HEK293 (cell line): ENCODE data around the gene MAPKAP1.
A peak's percentile ranks its signal among the peaks of the same experiment; 100 is the strongest.

Source experiments
- CTCF ChIA-PET: fragments of 350-600 bp; formaldehyde crosslinking; extraction: SDS; loops from one replicate; lab custom pipeline; 2021; ENCODE audit warnings: antibody characterized with exemption; lab: Yijun Ruan, JAX
- POLR2A ChIA-PET: fragments of 300-600 bp; formaldehyde crosslinking; extraction: SDS; loops from one replicate; lab custom pipeline; 2020; ENCODE audit warnings: antibody characterized with exemption, inconsistent platforms; lab: Yijun Ruan, JAX
- H3K27ac ChIP-seq: fragments of 200-500 bp; sonication (Bioruptor generic); 2 replicates; pipeline ENCODE4 v1.5.1; 2014; ENCODE audit warnings: low read depth, low read length, control low read depth, inconsistent platforms; ENCODE audit errors: extremely low read depth
- H3K36me3 ChIP-seq, 2 experiments: fragments of 200-500 bp in 1 of 2; sonication (Bioruptor generic) in 1 of 2; 1 replicate in 1 of 2; 2 replicates in 1 of 2; pipeline ENCODE4 v1.5.1; 2014 to 2017; ENCODE audit warnings: inconsistent platforms in 2 of 2, low read length in 2 of 2; ENCODE audit not compliant: control insufficient read depth in 2 of 2, insufficient read depth in 1 of 2
- H3K4me1 ChIP-seq: fragments of 200-500 bp; sonication (Bioruptor generic); 2 replicates; pipeline ENCODE4 v1.5.1; 2014; ENCODE audit warnings: mild to moderate bottlenecking, low read length, inconsistent platforms; ENCODE audit not compliant: control insufficient read depth, insufficient read depth
- H3K4me3 ChIP-seq: 2 replicates; pipeline ENCODE4 v1.5.1; 2011; ENCODE audit warnings: low read depth, mild to moderate bottlenecking, control low read depth, low read length, moderate library complexity
- H3K9me3 ChIP-seq: fragments of 200-500 bp; sonication (Bioruptor generic); 2 replicates; pipeline ENCODE4 v1.5.1; 2014; ENCODE audit warnings: low read depth, low read length, inconsistent platforms; ENCODE audit not compliant: control insufficient read depth, insufficient read depth
- AEBP2 ChIP-seq: fragments of 450-650 bp; formaldehyde crosslinking; IDR thresholded peaks from 2 replicates; pipeline ENCODE4 v1.5.1; 2016; ENCODE audit warnings: missing biosample characterization, missing genetic modification characterization, borderline replicate concordance
- GLI2 ChIP-seq: fragments of 450-650 bp; formaldehyde crosslinking; IDR thresholded peaks from 2 replicates; pipeline ENCODE4; 2017; ENCODE audit warnings: missing biosample characterization, missing genetic modification characterization, low read depth, borderline replicate concordance
- HOXD13 ChIP-seq: sonication (generic); formaldehyde crosslinking; IDR thresholded peaks from 2 replicates; pipeline ENCODE4 v1.8.0; 2022; ENCODE audit warnings: missing genetic modification reagents, borderline replicate concordance
- SALL2 ChIP-seq: fragments of 450-650 bp; formaldehyde crosslinking; IDR thresholded peaks from 2 replicates; pipeline ENCODE4 v1.5.0; 2017; ENCODE audit warnings: missing biosample characterization, mild to moderate bottlenecking, missing genetic modification characterization, borderline replicate concordance
- SETDB1 ChIP-seq: IDR thresholded peaks from one replicate; pipeline ENCODE4 v1.6.1; 2017; ENCODE audit warnings: mild to moderate bottlenecking, low read length, moderate library complexity, mixed read lengths; ENCODE audit not compliant: insufficient read length
- ZIC2 ChIP-seq: fragments of 450-650 bp; formaldehyde crosslinking; IDR thresholded peaks from 2 replicates; pipeline ENCODE4 v1.5.1; 2016; ENCODE audit warnings: missing biosample characterization, missing genetic modification characterization
- ZNF121 ChIP-seq: fragments of 450-650 bp; formaldehyde crosslinking; IDR thresholded peaks from 2 replicates; pipeline ENCODE4 v1.5.1; 2016; ENCODE audit warnings: missing biosample characterization, missing genetic modification characterization
- ZNF140 ChIP-seq: fragments of 450-650 bp; formaldehyde crosslinking; IDR thresholded peaks from 2 replicates; pipeline ENCODE4 v1.5.1; 2016; ENCODE audit warnings: missing biosample characterization, missing genetic modification characterization
- ZNF155 ChIP-seq: fragments of 450-650 bp; formaldehyde crosslinking; IDR thresholded peaks from 2 replicates; pipeline ENCODE4 v1.5.1; 2016; ENCODE audit warnings: missing biosample characterization, missing genetic modification characterization
- ZNF214 ChIP-seq: fragments of 450-650 bp; formaldehyde crosslinking; IDR thresholded peaks from 2 replicates; pipeline ENCODE4 v1.5.1; 2017; ENCODE audit warnings: missing biosample characterization, mild to moderate bottlenecking, missing genetic modification characterization, borderline replicate concordance
- ZNF221 ChIP-seq: fragments of 450-650 bp; formaldehyde crosslinking; IDR thresholded peaks from 2 replicates; pipeline ENCODE4 v1.5.1; 2017; ENCODE audit warnings: missing biosample characterization, missing genetic modification characterization, borderline replicate concordance
- ZNF274 ChIP-seq, 2 experiments: fragments of 200-500 bp in 1 of 2; fragments of 450-650 bp in 1 of 2; sonication (Bioruptor generic) in 1 of 2; formaldehyde crosslinking in 1 of 2; IDR thresholded peaks; 2 replicates each; pipeline versions ENCODE4 v1.5.1 to v1.6.1; 2014 to 2016; ENCODE audit warnings: borderline replicate concordance in 1 of 2, inconsistent platforms in 1 of 2, low read length in 1 of 2, missing biosample characterization in 1 of 2, missing genetic modification characterization in 1 of 2
- ZNF341 ChIP-seq: fragments of 450-650 bp; formaldehyde crosslinking; IDR thresholded peaks from 2 replicates; pipeline ENCODE4; 2016; ENCODE audit warnings: low read depth, missing biosample characterization, missing genetic modification characterization
- ZNF37A ChIP-seq: fragments of 450-650 bp; IDR thresholded peaks from 2 replicates; pipeline ENCODE4 v1.5.1; 2018; ENCODE audit warnings: missing biosample characterization, missing genetic modification characterization
- ZNF529 ChIP-seq: fragments of 450-650 bp; formaldehyde crosslinking; IDR thresholded peaks from 2 replicates; pipeline ENCODE4 v1.5.1; 2017; ENCODE audit warnings: missing genetic modification characterization, missing biosample characterization; ENCODE audit not compliant: insufficient replicate concordance
- ZNF561 ChIP-seq: fragments of 450-650 bp; IDR thresholded peaks from 2 replicates; pipeline ENCODE4 v1.5.1; 2018; ENCODE audit warnings: missing biosample characterization, missing genetic modification characterization, borderline replicate concordance
- ZNF571 ChIP-seq: fragments of 450-650 bp; formaldehyde crosslinking; IDR thresholded peaks from 2 replicates; pipeline ENCODE4 v1.5.0; 2017; ENCODE audit warnings: missing biosample characterization, missing genetic modification characterization
- ZNF624 ChIP-seq: fragments of 450-650 bp; formaldehyde crosslinking; IDR thresholded peaks from 2 replicates; pipeline ENCODE4 v1.5.1; 2017; ENCODE audit warnings: missing biosample characterization, missing genetic modification characterization
- ZNF629 ChIP-seq: fragments of 450-650 bp; formaldehyde crosslinking; IDR thresholded peaks from 2 replicates; pipeline ENCODE4 v1.5.1; 2017; ENCODE audit warnings: missing biosample characterization, missing genetic modification characterization
- ZNF660 ChIP-seq: fragments of 450-650 bp; IDR thresholded peaks from 2 replicates; pipeline ENCODE4 v1.5.1; 2018; ENCODE audit warnings: missing biosample characterization, mild to moderate bottlenecking, missing genetic modification characterization
- ZNF664 ChIP-seq: fragments of 450-650 bp; formaldehyde crosslinking; IDR thresholded peaks from 2 replicates; pipeline ENCODE4 v1.5.1; 2016; ENCODE audit warnings: missing biosample characterization, missing genetic modification characterization
- ZNF677 ChIP-seq: fragments of 450-650 bp; IDR thresholded peaks from 2 replicates; pipeline ENCODE4 v1.5.0; 2018; ENCODE audit warnings: missing biosample characterization, mild to moderate bottlenecking, missing genetic modification characterization, moderate library complexity
- ZNF768 ChIP-seq: fragments of 450-650 bp; formaldehyde crosslinking; IDR thresholded peaks from 2 replicates; pipeline ENCODE4 v1.5.1; 2018; ENCODE audit warnings: missing biosample characterization, mild to moderate bottlenecking, missing genetic modification characterization
- ZNF776 ChIP-seq: fragments of 450-650 bp; formaldehyde crosslinking; IDR thresholded peaks from 2 replicates; pipeline ENCODE4 v1.5.0; 2017; ENCODE audit warnings: missing biosample characterization, missing genetic modification characterization, borderline replicate concordance
- TF ChIP-seq, protein P1 (sequence below): fragments of 450-650 bp; formaldehyde crosslinking; conservative IDR thresholded peaks from 2 replicates; pipeline ENCODE4 v1.5.1; 2016; ENCODE audit warnings: low read depth, missing biosample characterization, missing genetic modification characterization

MAPKAP1 gene

DNA sequence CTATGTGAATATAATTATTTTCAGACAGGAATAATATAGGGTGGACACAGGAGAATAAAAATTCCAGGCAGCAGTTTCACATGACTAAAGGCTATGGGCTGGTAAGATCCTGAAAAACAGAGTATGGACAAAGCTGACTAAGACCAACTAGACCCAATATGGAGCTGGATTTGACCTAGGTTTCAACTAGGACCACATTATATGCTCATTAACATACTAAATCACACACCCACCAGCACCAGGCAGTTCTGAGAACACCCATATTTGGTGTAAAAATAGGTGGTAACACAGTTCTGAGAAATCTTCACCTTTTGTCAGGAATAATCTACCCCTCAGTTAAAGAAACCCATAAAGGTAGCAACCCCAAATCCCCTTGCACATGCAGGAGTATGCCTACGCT is 64.7 kb downstream of the MAPKAP1 start:
- POLR2A ChIA-PET, result no interaction called here
- Histone ChIP-seq H3K9me3 (no peaks in the 10 kb centered on the region), H3K27ac (no peak overlapping the region), H3K4me1 (peaks cover 11% of the 10 kb centered on the region), H3K4me3 (no peak overlapping the region), H3K36me3 (no peaks in the 10 kb centered on the region)
- CTCF ChIA-PET, result interaction anchor here (0.6 to 0.7 kb wide), 3 partner anchors 84 to 204 kb away, joined by 3 to 4 read pairs (median 3); no protein-coding TSS in a partner anchor
- TF ChIP-seq ZNF274 (IDR thresholded peaks at IDR 0.05; ENCODE audit: low read length) (no peak), ZNF274 (tag by site-specific recombination; IDR thresholded peaks at IDR 0.05; ENCODE audit: borderline replicate concordance) (no peak)

- Histone ChIP-seq H3K27ac (no peak overlapping the region), H3K36me3 (no peaks in the 10 kb centered on the region), H3K4me3 (no peak overlapping the region), H3K4me1 (peaks cover 11% of the 10 kb centered on the region), H3K9me3 (no peaks in the 10 kb centered on the region)
- TF ChIP-seq ZNF776 (tag by site-specific recombination), result no peak
- no peak for TF ChIP-seq ZNF768 (tag by site-specific recombination)
- TF ChIP-seq ZNF571 (tag by site-specific recombination), result no peak
- TF ChIP-seq ZIC2 (tag by site-specific recombination), result peak; percentile 63
- TF ChIP-seq ZNF37A (tag by site-specific recombination), result no peak
- TF ChIP-seq ZNF121 (tag by site-specific recombination), result peak; percentile 75
- TF ChIP-seq ZNF624, result no peak
- no peak for TF ChIP-seq AEBP2 (tag by site-specific recombination)
- no peak for TF ChIP-seq ZNF155 (tag by site-specific recombination)
- no peak for TF ChIP-seq ZNF341 (tag by site-specific recombination)
- no peak for TF ChIP-seq ZNF677 (tag by site-specific recombination)
- TF ChIP-seq ZNF221 (tag by site-specific recombination), result no peak
- TF ChIP-seq SALL2 (tag by site-specific recombination), result no peak
- no peak for TF ChIP-seq HOXD13 (CRISPR knock-in tag)
- TF ChIP-seq ZNF664, result 0 out of 2 replicates have a peak, but pooled peaks have one; percentile 22
- CTCF ChIA-PET, result interaction anchor here (0.9 kb wide), 1 partner anchor 81 kb away, joined by 3 read pairs; no protein-coding TSS in a partner anchor
- POLR2A ChIA-PET, result no interaction called here
Measured at GRCh38 chr9:125639057-125639456, 68.0 kb downstream of the MAPKAP1 start.

DNA sequence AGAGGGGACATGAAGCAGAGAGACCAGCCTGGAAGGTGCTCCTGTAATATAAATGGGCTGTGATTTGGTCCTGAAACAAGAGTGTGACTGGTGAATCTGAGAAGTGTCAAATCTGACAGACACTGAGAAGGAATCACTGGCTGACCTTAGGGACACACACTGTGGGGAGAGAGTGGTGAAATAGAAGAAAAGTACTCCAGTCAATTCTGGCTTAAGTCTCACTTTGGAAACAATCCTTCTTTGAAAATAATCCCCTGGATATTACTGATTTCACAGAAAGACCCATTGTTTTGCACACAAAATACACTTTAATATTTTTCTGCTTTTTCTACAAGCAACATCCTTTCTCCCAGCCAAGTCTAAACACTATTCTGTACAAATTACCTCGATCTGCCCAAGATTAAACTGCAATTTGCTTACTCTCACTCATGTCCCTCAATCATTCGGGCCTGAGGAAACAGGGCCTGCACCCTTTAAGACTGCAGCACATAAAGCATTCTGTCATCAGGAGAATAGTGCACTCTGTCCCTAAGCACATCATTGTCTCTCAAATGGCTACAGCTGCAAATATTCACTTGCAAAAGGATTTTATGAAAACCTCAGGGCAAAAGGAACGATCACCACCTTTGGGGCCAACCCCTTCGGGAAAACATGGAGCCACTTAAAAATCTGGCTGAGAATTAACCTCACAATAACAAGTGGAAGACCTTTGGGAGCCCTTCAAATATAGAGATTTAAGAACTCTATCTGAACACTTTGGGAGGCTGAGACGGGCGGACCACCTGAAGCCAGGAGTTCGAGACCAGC is 68.6 kb downstream of the MAPKAP1 start:
- H3K4me1 ChIP-seq, result peaks cover 17% of the 10 kb centered on the region
- H3K9me3 ChIP-seq, result no peaks in the 10 kb centered on the region
- no peak overlapping the region for H3K4me3 ChIP-seq
- TF ChIP-seq, protein P1, sequence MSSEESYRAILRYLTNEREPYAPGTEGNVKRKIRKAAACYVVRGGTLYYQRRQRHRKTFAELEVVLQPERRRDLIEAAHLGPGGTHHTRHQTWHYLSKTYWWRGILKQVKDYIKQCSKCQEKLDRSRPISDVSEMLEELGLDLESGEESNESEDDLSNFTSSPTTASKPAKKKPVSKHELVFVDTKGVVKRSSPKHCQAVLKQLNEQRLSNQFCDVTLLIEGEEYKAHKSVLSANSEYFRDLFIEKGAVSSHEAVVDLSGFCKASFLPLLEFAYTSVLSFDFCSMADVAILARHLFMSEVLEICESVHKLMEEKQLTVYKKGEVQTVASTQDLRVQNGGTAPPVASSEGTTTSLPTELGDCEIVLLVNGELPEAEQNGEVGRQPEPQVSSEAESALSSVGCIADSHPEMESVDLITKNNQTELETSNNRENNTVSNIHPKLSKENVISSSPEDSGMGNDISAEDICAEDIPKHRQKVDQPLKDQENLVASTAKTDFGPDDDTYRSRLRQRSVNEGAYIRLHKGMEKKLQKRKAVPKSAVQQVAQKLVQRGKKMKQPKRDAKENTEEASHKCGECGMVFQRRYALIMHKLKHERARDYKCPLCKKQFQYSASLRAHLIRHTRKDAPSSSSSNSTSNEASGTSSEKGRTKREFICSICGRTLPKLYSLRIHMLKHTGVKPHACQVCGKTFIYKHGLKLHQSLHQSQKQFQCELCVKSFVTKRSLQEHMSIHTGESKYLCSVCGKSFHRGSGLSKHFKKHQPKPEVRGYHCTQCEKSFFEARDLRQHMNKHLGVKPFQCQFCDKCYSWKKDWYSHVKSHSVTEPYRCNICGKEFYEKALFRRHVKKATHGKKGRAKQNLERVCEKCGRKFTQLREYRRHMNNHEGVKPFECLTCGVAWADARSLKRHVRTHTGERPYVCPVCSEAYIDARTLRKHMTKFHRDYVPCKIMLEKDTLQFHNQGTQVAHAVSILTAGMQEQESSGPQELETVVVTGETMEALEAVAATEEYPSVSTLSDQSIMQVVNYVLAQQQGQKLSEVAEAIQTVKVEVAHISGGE (tag by site-specific recombination), result no peak
- TF ChIP-seq ZNF37A (tag by site-specific recombination), result no peak
- no peak for TF ChIP-seq ZNF529 (tag by site-specific recombination)
- TF ChIP-seq GLI2 (tag by site-specific recombination), result no peak
- no peak for TF ChIP-seq ZNF561 (tag by site-specific recombination)
- TF ChIP-seq ZNF660, result no peak
- TF ChIP-seq ZNF121 (tag by site-specific recombination), result no peak
- TF ChIP-seq ZNF140, result no peak
- no peak for TF ChIP-seq SETDB1
- TF ChIP-seq ZNF629 (tag by site-specific recombination), result no peak
- no peak for TF ChIP-seq ZNF214 (tag by site-specific recombination)
- ChIA-PET CTCF (interaction anchor here (0.9 kb wide), 1 partner anchor 80 kb away, joined by 3 read pairs; no protein-coding TSS in a partner anchor), POLR2A (no interaction called here)
- H3K27ac ChIP-seq, result no peak overlapping the region
- no peaks in the 10 kb centered on the region for H3K36me3 ChIP-seq
